NCI-H69 (cell line): ENCODE measurements around the gene DKKL1.

ENCODE experiments used
- DNase-seq: peaks from one replicate; lab custom pipeline; 2025; lab: John Stamatoyannopoulos, UW

DKKL1 gene

GRCh38 chr19:49396738-49397505 lies 33.2 kb downstream of the DKKL1 start:
- no peak for DNase-seq

- DNase-seq: peak; percentile 89
Measured at GRCh38 chr19:49398001-49398615, 34.4 kb downstream of the DKKL1 start.

- DNase-seq: no peak
Measured at GRCh38 chr19:49398931-49399330, 35.3 kb downstream of the DKKL1 start.

GRCh38 chr19:49400029-49400428 lies 36.4 kb downstream of the DKKL1 start:
- DNase-seq: no peak

GRCh38 chr19:49403404-49404187 lies 39.9 kb downstream of the DKKL1 start:
- DNase-seq: peak; percentile 99

GRCh38 chr19:49407079-49407478 lies 43.4 kb downstream of the DKKL1 start:
- no peak for DNase-seq

GRCh38 chr19:49407482-49408015 lies 43.9 kb downstream of the DKKL1 start:
- DNase-seq: no peak

GRCh38 chr19:49408816-49409440 lies 45.3 kb downstream of the DKKL1 start:
- no peak for DNase-seq

- DNase-seq: peak; percentile 60
Measured at GRCh38 chr19:49409441-49410029, 45.9 kb downstream of the DKKL1 start.

GRCh38 chr19:49411681-49412326 lies 48.1 kb downstream of the DKKL1 start:
- DNase-seq: no peak

- peak; percentile 97 for DNase-seq
Measured at GRCh38 chr19:49413348-49413747, 49.7 kb downstream of the DKKL1 start.

- no peak for DNase-seq
Measured at GRCh38 chr19:49414256-49414655, 50.6 kb downstream of the DKKL1 start.

GRCh38 chr19:49415102-49415809 lies 51.6 kb downstream of the DKKL1 start:
- no peak for DNase-seq

GRCh38 chr19:49415810-49416200 lies 52.1 kb downstream of the DKKL1 start:
- no peak for DNase-seq

- no peak for DNase-seq
Measured at GRCh38 chr19:49417088-49417487, 53.4 kb downstream of the DKKL1 start.

GRCh38 chr19:49418511-49418910 lies 54.8 kb downstream of the DKKL1 start:
- no peak for DNase-seq

GRCh38 chr19:49419173-49419572 lies 55.5 kb downstream of the DKKL1 start:
- DNase-seq: no peak

- DNase-seq: no peak
Measured at GRCh38 chr19:49420227-49420626, 56.5 kb downstream of the DKKL1 start.

- peak; percentile 98 for DNase-seq
Measured at GRCh38 chr19:49421039-49421877, 57.6 kb downstream of the DKKL1 start.

- no peak for DNase-seq
Measured at GRCh38 chr19:49421878-49422202, 58.2 kb downstream of the DKKL1 start.
